ENCODE data around the gene SMO. TPM values are rescaled to one million over a fixed set of nuclear protein-coding genes. Genes with fewer than 3 reads are reported as not detected.
A peak's percentile ranks its signal among the peaks of the same experiment; 100 is the strongest.

The SMO gene
- total RNA-seq, 2 donors from 2014 or later = 75.5 to 76.2 TPM

GRCh38 chr7:129187681-129188371 lies 607 bp upstream of the SMO start:
- H3K9me3 Mint-ChIP-seq = no peaks in the 10 kb centered on the region
- no peak overlapping the region for H3K9ac ChIP-seq (ENCODE audit: extremely low read depth, low read length, poor library complexity, severe bottlenecking)

GRCh38 chr7:129188892-129189660 lies 643 bp downstream of the SMO start:
- peak overlapping the region; percentile 95 for H3K27ac ChIP-seq (ENCODE audit: low read depth, low read length)

More at GRCh38 chr7:129187681-129188371, 607 bp upstream of the SMO start:
- peaks cover 7% of the 10 kb centered on the region for H3K4me1 ChIP-seq (ENCODE audit: control insufficient read depth, insufficient read depth, low read length)
- Mint-ChIP-seq H3K27me3 (ENCODE audit: insufficient read depth) (peaks cover 35% of the 10 kb centered on the region), H3K27ac (peak overlapping the region; percentile 69), H3K36me3 (ENCODE audit: low read depth) (peaks cover 3% of the 10 kb centered on the region), H3K4me1 (peaks cover 23% of the 10 kb centered on the region), H3K4me3 (peak overlapping the region; percentile 91)
- H3K9me3 ChIP-seq (ENCODE audit: control insufficient read depth, low read length) = no peaks in the 10 kb centered on the region
- peak overlapping the region; percentile 93 for H3K4me3 ChIP-seq (ENCODE audit: low read length)
- TF ChIP-seq CTCF (conservative IDR thresholded peaks at IDR 0.05) = no peak
- H3K27ac ChIP-seq (ENCODE audit: low read depth, low read length) = peak overlapping the region; percentile 95
- peaks cover 15% of the 10 kb centered on the region for H3K27me3 ChIP-seq (ENCODE audit: control insufficient read depth, insufficient read depth, low read length, poor library complexity, severe bottlenecking)
- no peak for DNase-seq
- H3K36me3 ChIP-seq (ENCODE audit: control insufficient read depth, insufficient read depth, low read length) = peaks cover 5% of the 10 kb centered on the region
- WGBS, 2 experiments (ENCODE audit: insufficient coverage in 1 of 2, insufficient read length in 1 of 2) = 20 to 25% methylated on average over 9 to 14 of the region's 14 CpGs

More at GRCh38 chr7:129188892-129189660, 643 bp downstream of the SMO start:
- Histone ChIP-seq H3K27me3 (ENCODE audit: control insufficient read depth, insufficient read depth, low read length, poor library complexity, severe bottlenecking) (peaks cover 15% of the 10 kb centered on the region), H3K9me3 (ENCODE audit: control insufficient read depth, low read length) (no peaks in the 10 kb centered on the region), H3K4me3 (ENCODE audit: low read length) (peak overlapping the region; percentile 93), H3K4me1 (ENCODE audit: control insufficient read depth, insufficient read depth, low read length) (peaks cover 7% of the 10 kb centered on the region), H3K9ac (ENCODE audit: extremely low read depth, low read length, poor library complexity, severe bottlenecking) (peak overlapping the region; percentile 92), H3K36me3 (ENCODE audit: control insufficient read depth, insufficient read depth, low read length) (peaks cover 11% of the 10 kb centered on the region)
- H3K36me3 Mint-ChIP-seq (ENCODE audit: low read depth) = peaks cover 9% of the 10 kb centered on the region
- peaks cover 35% of the 10 kb centered on the region for H3K27me3 Mint-ChIP-seq (ENCODE audit: insufficient read depth)
- WGBS, 2 experiments (ENCODE audit: insufficient coverage in 1 of 2, insufficient read length in 1 of 2) = 0 to 1% methylated on average over 30 to 83 of the region's 83 CpGs
- no peaks in the 10 kb centered on the region for H3K9me3 Mint-ChIP-seq
- peaks cover 23% of the 10 kb centered on the region for H3K4me1 Mint-ChIP-seq
- DNase-seq = peak; percentile 73
- H3K27ac Mint-ChIP-seq = peak overlapping the region; percentile 78
- TF ChIP-seq CTCF (conservative IDR thresholded peaks at IDR 0.05) = no peak
- H3K4me3 Mint-ChIP-seq = peak overlapping the region; percentile 91

Measured in endodermal cell (in vitro differentiated cells).